Measurements from ENCODE around the gene CBX7. TPM values are rescaled to one million over a fixed set of nuclear protein-coding genes. Genes with fewer than 3 reads are reported as not detected.

Gene CBX7
- total and polyA plus RNA-seq, 10 donors, result 20.2 to 99.4 (median 60.3) TPM

DNA sequence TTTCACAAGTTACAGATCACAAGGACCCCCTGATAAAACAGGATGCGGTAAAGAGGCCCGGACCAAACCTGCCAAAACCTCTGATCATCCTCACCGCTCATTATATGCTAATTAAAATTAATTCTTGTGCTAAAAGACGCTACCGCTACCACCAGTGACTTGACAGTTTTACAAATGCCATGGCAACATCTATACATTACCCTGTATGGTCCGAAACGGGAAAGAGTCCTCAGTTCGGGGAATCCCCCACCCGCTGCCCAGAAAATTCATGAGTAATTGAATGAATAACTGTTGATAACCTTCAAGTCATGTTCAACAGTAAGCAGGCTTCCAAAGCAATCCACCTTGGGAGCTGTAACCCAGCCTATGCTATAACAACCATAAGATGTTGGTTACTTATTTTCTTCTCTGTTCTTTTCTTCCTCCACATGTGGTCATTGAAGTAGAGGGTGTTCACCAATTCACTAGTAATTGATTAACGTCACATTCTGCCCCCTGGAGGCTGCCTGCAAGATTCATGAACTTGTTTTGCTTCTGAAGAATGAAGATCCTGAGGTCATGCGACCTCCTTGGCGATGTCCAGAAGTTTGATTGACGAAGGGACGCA, 34.8 kb downstream of the CBX7 start:
- H3K9me3 ChIP-seq, result no peaks in the 10 kb centered on the region
- TF ChIP-seq, protein P1, sequence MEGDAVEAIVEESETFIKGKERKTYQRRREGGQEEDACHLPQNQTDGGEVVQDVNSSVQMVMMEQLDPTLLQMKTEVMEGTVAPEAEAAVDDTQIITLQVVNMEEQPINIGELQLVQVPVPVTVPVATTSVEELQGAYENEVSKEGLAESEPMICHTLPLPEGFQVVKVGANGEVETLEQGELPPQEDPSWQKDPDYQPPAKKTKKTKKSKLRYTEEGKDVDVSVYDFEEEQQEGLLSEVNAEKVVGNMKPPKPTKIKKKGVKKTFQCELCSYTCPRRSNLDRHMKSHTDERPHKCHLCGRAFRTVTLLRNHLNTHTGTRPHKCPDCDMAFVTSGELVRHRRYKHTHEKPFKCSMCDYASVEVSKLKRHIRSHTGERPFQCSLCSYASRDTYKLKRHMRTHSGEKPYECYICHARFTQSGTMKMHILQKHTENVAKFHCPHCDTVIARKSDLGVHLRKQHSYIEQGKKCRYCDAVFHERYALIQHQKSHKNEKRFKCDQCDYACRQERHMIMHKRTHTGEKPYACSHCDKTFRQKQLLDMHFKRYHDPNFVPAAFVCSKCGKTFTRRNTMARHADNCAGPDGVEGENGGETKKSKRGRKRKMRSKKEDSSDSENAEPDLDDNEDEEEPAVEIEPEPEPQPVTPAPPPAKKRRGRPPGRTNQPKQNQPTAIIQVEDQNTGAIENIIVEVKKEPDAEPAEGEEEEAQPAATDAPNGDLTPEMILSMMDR (IDR thresholded peaks at IDR 0.05 in 8 of 11, conservative IDR thresholded peaks at IDR 0.05 in 3 of 11), result peak; percentile 32 to 77 (median 68)
- TF ChIP-seq POLR2AphosphoS5 (IDR thresholded peaks at IDR 0.05) (peak in 1 of 3 donors; percentile 21), POLR2A (IDR thresholded peaks at IDR 0.05) (no peak)
- peak; percentile 83 for DNase-seq
- peak overlapping the region in 7 of 8 donors; percentile 4 to 78 (median 54) for H3K27ac ChIP-seq
- no peaks in the 10 kb centered on the region for H3K27me3 ChIP-seq (replicated peaks in 1 of 7)
- peaks cover 6 to 47% (median 41%) of the 10 kb centered on the region in 6 donors for H3K4me1 ChIP-seq
- intact Hi-C loops (cut with DNase I; ENCODE audit: low total_unique reads), result loop anchor here (5.0 kb wide), 2 partner anchors 110 to 245 kb away; partner anchors contain the start of gene CBX6
- no peaks in the 10 kb centered on the region for H3K36me3 ChIP-seq
- 39 to 47% (median 44%) methylated on average over 14 of the region's 14 CpGs for WGBS, 5 donors
- peak overlapping the region in 2 of 8 donors; percentile 7 to 46 for H3K4me3 ChIP-seq

DNA sequence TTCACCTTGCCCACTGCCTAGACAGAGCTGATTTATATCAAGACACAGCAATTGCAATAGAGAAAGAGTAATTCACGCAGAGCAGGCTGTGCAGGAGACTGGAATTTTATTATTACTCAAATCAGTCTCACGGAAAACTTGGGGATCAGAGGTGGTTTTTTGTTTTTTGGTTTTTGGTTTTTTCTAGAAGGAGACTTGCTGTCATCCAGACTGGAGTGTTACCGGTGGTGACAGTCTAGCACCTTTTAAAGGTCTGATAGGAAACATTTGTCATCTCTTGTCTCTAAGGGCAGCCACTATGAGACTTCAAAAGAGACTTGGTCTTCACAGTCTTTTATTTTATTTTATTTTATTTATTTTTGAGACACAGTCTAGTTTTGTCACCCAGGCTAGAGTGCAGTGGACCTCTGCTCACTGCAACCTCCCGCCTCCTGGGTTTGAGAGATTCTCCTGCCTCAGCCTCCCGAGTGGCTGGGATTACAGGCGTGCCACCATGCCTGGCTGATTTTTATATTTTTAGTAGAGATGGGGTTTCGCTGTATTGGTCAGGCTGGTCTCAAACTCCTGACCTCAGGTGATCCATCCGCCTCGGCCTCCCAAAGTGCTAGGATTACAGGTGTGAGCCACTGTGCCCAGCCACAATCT, 36.4 kb downstream of the CBX7 start:
- Histone ChIP-seq H3K27me3 (replicated peaks in 1 of 7) (no peaks in the 10 kb centered on the region), H3K9me3 (no peaks in the 10 kb centered on the region), H3K36me3 (no peaks in the 10 kb centered on the region), H3K4me1 (peaks cover 3 to 44% (median 41%) of the 10 kb centered on the region in 6 donors), H3K27ac (peak overlapping the region in 3 of 8 donors; percentile 46 to 78 (median 74)), H3K4me3 (no peak overlapping the region)
- 63 to 87% (median 80%) methylated on average over 9 of the region's 9 CpGs for WGBS, 5 donors
- TF ChIP-seq POLR2A (IDR thresholded peaks at IDR 0.05), result no peak
- no peak for TF ChIP-seq POLR2AphosphoS5 (IDR thresholded peaks at IDR 0.05)
- TF ChIP-seq, protein P1 (IDR thresholded peaks at IDR 0.05 in 8 of 11, conservative IDR thresholded peaks at IDR 0.05 in 3 of 11), result no peak
- intact Hi-C loops (cut with DNase I; ENCODE audit: low total_unique reads), result loop anchor here (5.0 kb wide), 2 partner anchors 109 to 244 kb away; partner anchors contain the start of gene CBX6
- no peak for DNase-seq

DNA sequence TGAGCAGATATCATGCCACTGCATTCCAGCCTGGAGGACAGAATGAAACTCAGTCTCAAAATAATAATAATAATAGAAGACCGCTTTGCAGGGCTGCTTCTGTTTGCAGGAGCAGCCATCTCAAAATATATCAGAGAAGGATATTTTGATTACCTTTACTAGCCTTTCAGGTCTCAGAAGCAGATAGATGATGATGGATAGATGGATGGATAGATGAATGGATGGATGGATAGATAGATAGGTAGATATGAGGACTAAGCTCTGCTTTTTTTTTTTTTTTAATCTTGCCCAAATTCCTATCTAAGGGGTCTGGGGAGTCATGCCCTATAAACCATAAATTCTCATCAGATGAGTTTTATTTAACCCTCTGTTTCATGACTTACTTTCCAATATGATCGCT, 36.9 kb downstream of the CBX7 start:
- Histone ChIP-seq H3K36me3 (no peaks in the 10 kb centered on the region), H3K27ac (peak overlapping the region in 4 of 8 donors; percentile 40 to 66 (median 44)), H3K27me3 (replicated peaks in 1 of 7) (no peaks in the 10 kb centered on the region), H3K4me3 (no peak overlapping the region), H3K9me3 (no peaks in the 10 kb centered on the region), H3K4me1 (peaks cover 3 to 49% (median 45%) of the 10 kb centered on the region in 6 donors)
- intact Hi-C loops (cut with DNase I; ENCODE audit: low total_unique reads), result loop anchor here (5.0 kb wide), 2 partner anchors 108 to 243 kb away; partner anchors contain the start of gene CBX6
- no peak for DNase-seq
- WGBS, 5 donors, result 77 to 88% (median 80%) methylated on average over 2 of the region's 2 CpGs
- TF ChIP-seq POLR2A (IDR thresholded peaks at IDR 0.05), result no peak
- TF ChIP-seq, protein P1 (IDR thresholded peaks at IDR 0.05 in 8 of 11, conservative IDR thresholded peaks at IDR 0.05 in 3 of 11), result no peak
- no peak for TF ChIP-seq POLR2AphosphoS5 (IDR thresholded peaks at IDR 0.05)

DNA sequence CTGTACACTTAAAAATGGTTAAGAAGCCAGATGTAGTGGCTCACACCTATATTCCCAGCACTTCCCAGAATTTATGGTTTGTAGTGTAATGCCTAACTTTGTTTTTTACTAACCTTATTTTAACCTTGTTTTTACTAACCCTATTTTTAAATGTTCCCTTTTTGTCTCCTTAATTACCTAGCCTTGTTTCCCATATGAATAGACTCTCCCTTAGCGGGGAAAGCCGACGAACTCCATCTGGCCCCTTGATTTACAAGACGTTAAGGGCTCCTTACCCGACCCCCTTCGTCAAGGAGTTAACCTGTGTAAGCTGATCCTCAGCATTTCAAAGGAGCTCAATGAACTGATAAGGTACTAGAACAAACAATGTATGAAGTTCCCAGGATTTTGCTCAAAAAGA, 38.4 kb downstream of the CBX7 start:
- no peak for DNase-seq
- 65 to 75% (median 71%) methylated on average over 6 of the region's 6 CpGs for WGBS, 5 donors
- H3K4me3 ChIP-seq, result no peak overlapping the region
- H3K27ac ChIP-seq, result peak overlapping the region in 1 of 8 donors; percentile 46
- H3K4me1 ChIP-seq, result peaks cover 3 to 51% (median 46%) of the 10 kb centered on the region in 6 donors
- no peaks in the 10 kb centered on the region for H3K9me3 ChIP-seq
- intact Hi-C loops (cut with DNase I; ENCODE audit: low total_unique reads), result no loop called here
- no peaks in the 10 kb centered on the region for H3K27me3 ChIP-seq (replicated peaks in 1 of 7)
- no peak for TF ChIP-seq POLR2A (IDR thresholded peaks at IDR 0.05)
- no peak for TF ChIP-seq POLR2AphosphoS5 (IDR thresholded peaks at IDR 0.05)
- TF ChIP-seq, protein P1 (IDR thresholded peaks at IDR 0.05 in 8 of 11, conservative IDR thresholded peaks at IDR 0.05 in 3 of 11), result no peak
- no peaks in the 10 kb centered on the region for H3K36me3 ChIP-seq

Measured in spleen (tissue), 11 donors.